ENCODE measurements around the gene POP5.
"Not testable (repeated sequence)": the region's sequence is repeated elsewhere in the genome, so short reads cannot be mapped to it uniquely, and the experiment has no call there.

Gene POP5, protein sequence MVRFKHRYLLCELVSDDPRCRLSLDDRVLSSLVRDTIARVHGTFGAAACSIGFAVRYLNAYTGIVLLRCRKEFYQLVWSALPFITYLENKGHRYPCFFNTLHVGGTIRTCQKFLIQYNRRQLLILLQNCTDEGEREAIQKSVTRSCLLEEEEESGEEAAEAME

GRCh38 chr12:120580787-120581723, at the start of gene POP5:
TSS of gene POP5 (minus strand) at chr12:120581402. CDS start at chr12:120581362, 40 bp downstream.
- H3K9me3 ChIP-seq (ENCODE audit: control insufficient read depth, insufficient read depth, low read depth, low read length), result no peaks in the 10 kb centered on the region
- H3K36me3 ChIP-seq (ENCODE audit: control insufficient read depth, insufficient read depth, low read length), result peaks cover 34% of the 10 kb centered on the region
- peak within 1 kb of the TSS; percentile 2; the same call in 1 of the 2 replicates for H3K27ac ChIP-seq (ENCODE audit: low read depth, low read length)
- peak within 1 kb of the TSS; percentile 96 for H3K4me3 ChIP-seq (ENCODE audit: low read depth, low read length)
- H3K27me3 ChIP-seq (ENCODE audit: control insufficient read depth, insufficient read depth, low read length), result peaks cover 12% of the 10 kb centered on the region; the same call in 1 of the 2 replicates
- H3K4me1 ChIP-seq (ENCODE audit: control insufficient read depth, insufficient read depth, low read length), result peaks cover 3% of the 10 kb centered on the region; the same call in 1 of the 2 replicates
- H3K9ac ChIP-seq (ENCODE audit: low read length), result peak within 1 kb of the TSS; percentile 91

DNA sequence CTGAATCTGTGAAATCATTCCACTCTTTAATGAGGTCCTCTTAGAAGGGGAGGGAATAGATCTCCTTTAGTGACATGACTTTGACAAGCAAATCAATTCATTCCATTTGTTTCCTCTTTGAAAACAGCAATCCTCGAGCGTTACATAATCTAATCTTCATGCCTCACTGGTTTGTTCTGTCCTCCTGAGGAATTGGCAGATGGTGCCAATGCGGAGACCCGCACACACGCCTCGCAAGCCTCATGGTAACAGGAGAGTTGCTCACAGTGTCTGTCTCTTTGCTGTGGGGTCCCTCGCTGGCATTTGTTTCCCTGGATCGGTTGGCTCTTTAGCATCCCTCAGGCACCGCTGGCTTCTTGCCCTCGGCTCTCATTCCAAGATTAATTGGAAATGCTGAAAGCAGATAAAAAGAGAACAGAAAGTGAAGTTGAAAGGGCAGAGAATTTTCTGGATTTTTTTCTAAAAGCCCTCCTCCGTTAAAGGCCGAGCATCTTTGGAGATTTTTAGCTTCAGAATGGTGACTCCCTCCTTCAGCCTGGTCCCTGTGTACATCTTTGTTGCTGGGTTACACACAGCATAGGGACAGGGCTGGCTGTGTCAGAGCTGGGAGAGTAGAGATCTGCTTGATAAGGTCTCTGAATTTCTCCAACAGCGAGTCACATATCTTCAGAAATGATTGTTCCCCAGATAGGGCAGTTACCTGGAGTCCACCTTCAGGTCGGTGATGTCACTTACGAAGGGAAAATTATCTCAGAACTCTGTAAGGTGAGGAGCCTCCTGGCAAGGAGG, 49.1 kb upstream of the POP5 start:
- H3K27me3 ChIP-seq (ENCODE audit: control insufficient read depth, insufficient read depth, low read length), result no peaks in the 10 kb centered on the region; the same call in 1 of the 2 replicates
- H3K9me3 ChIP-seq (ENCODE audit: control insufficient read depth, insufficient read depth, low read depth, low read length), result no peaks in the 10 kb centered on the region
- no peaks in the 10 kb centered on the region for H3K4me1 ChIP-seq (ENCODE audit: control insufficient read depth, insufficient read depth, low read length)
- no peak overlapping the region for H3K4me3 ChIP-seq (ENCODE audit: low read depth, low read length)
- H3K27ac ChIP-seq (ENCODE audit: low read depth, low read length), result no peak overlapping the region
- H3K36me3 ChIP-seq (ENCODE audit: control insufficient read depth, insufficient read depth, low read length), result no peaks in the 10 kb centered on the region
- H3K9ac ChIP-seq (ENCODE audit: low read length), result no peak overlapping the region

GRCh38 chr12:120628919-120629318, 47.7 kb upstream of the POP5 start:
- Histone ChIP-seq H3K27me3 (ENCODE audit: control insufficient read depth, insufficient read depth, low read length) (no peaks in the 10 kb centered on the region; the same call in 1 of the 2 replicates), H3K4me1 (ENCODE audit: control insufficient read depth, insufficient read depth, low read length) (no peaks in the 10 kb centered on the region), H3K4me3 (ENCODE audit: low read depth, low read length) (no peak overlapping the region), H3K36me3 (ENCODE audit: control insufficient read depth, insufficient read depth, low read length) (no peaks in the 10 kb centered on the region), H3K9ac (ENCODE audit: low read length) (no peak overlapping the region), H3K9me3 (ENCODE audit: control insufficient read depth, insufficient read depth, low read depth, low read length) (no peaks in the 10 kb centered on the region), H3K27ac (ENCODE audit: low read depth, low read length) (no peak overlapping the region)

DNA sequence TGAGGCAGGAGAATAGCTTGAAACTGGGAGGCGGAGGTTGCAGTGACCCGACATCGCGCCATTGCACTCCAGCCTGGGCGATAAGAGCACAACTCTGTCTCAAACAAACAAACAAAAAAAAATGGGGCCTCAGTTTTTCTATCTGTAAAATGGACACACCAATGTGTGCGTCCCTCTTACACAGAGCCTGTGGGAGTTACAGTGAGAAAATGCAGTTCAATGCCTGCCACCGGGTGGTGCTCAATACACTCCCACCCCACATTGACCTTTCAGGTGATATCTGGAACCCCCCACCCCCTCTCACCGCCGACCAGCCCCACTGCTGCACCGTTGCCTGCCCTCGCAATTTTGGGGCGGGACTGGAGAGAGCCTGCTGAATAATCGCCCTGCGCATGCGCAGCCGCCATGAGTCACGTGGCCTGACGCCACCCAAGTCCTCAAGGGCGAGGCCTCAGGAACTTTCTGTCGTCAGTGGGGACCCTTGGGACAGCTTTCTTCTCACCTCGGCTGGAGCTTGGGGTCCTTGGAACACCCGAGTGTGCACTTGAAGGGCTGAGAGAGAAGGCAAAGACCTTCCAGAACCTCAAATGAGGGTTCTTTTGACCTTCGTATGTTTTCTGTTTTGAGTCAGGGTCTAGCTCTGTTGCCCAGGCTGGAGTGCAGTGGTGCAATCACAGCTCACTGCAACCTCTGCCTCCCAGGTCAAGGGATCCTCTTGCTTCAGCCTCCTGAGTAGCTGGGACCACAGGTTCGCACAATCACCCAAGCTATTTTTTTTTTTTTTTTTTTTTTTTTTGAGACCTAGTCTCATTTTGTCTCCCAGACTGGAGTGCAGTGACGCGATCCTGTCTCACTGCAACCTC, 44.6 kb upstream of the POP5 start:
- Histone ChIP-seq H3K9me3 (ENCODE audit: control insufficient read depth, insufficient read depth, low read depth, low read length) (no peaks in the 10 kb centered on the region), H3K9ac (ENCODE audit: low read length) (no peak overlapping the region), H3K4me1 (ENCODE audit: control insufficient read depth, insufficient read depth, low read length) (no peaks in the 10 kb centered on the region), H3K27me3 (ENCODE audit: control insufficient read depth, insufficient read depth, low read length) (no peaks in the 10 kb centered on the region), H3K27ac (ENCODE audit: low read depth, low read length) (no peak overlapping the region), H3K4me3 (ENCODE audit: low read depth, low read length) (no peak overlapping the region), H3K36me3 (ENCODE audit: control insufficient read depth, insufficient read depth, low read length) (no peaks in the 10 kb centered on the region)

DNA sequence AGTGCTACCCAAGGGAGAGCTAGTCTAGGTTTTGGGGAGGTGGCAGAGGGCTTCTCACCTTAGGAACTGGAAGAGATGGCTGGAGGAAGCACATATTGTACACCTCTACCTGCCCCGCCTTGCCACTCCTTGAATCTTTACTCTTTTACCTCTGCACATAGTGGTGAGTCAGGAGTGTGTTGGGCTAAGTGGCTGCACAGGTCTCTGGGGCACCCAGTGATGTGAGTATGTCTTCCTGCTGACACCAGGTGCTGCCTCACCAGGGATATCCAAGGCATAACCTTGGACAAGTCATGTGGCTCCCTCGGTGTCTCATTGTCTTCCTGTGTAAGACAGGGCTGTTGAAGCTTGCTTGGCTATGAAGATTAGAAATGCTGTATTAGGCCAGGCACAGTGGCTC, 39.4 kb upstream of the POP5 start:
- H3K27ac ChIP-seq (ENCODE audit: low read depth, low read length), result no peak overlapping the region
- H3K9ac ChIP-seq (ENCODE audit: low read length), result no peak overlapping the region
- H3K4me1 ChIP-seq (ENCODE audit: control insufficient read depth, insufficient read depth, low read length), result 0 out of 2 replicates have a peak, but pooled peaks cover 4% of the 10 kb centered on the region
- no peaks in the 10 kb centered on the region for H3K36me3 ChIP-seq (ENCODE audit: control insufficient read depth, insufficient read depth, low read length)
- no peak overlapping the region for H3K4me3 ChIP-seq (ENCODE audit: low read depth, low read length)
- no peaks in the 10 kb centered on the region for H3K9me3 ChIP-seq (ENCODE audit: control insufficient read depth, insufficient read depth, low read depth, low read length)
- H3K27me3 ChIP-seq (ENCODE audit: control insufficient read depth, insufficient read depth, low read length), result no peaks in the 10 kb centered on the region

DNA sequence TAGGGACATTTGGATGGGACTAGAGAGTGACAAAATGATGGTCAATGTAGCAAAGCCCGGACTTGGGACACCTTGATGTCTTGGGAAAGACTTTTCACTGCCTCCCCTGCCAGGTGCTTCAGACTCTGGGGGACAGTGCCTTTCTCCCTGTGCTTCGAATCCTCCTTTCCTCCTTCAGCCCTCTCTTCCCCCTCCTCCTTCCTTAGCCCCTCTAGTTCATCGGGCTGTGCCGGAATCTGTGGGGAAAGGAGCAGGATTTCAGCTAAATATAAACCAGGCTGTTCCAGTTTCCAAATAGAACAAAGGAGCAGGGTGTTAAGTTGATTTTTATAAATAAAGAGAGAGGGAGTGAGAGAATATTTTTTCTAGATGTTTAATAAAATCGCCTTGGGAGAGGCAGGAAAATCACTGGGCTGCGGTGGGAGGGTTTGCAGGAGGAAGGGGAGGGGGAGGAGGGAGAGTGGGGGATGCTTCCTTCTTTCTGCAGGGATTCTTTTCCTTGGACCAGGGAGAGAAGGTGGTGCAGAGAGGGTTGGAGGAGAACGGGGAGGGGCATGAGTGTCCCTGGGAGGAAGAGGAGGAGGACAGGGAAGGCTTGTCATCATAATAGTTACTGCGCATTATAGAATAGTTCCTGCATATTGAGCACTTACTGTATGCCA, 37.9 kb upstream of the POP5 start:
- no peaks in the 10 kb centered on the region for H3K27me3 ChIP-seq (ENCODE audit: control insufficient read depth, insufficient read depth, low read length)
- H3K4me3 ChIP-seq (ENCODE audit: low read depth, low read length), result no peak overlapping the region; the same call in 1 of the 2 replicates
- 0 out of 2 replicates have a peak, but pooled peaks cover 4% of the 10 kb centered on the region for H3K4me1 ChIP-seq (ENCODE audit: control insufficient read depth, insufficient read depth, low read length)
- H3K9ac ChIP-seq (ENCODE audit: low read length), result no peak overlapping the region
- no peaks in the 10 kb centered on the region for H3K9me3 ChIP-seq (ENCODE audit: control insufficient read depth, insufficient read depth, low read depth, low read length)
- no peak overlapping the region for H3K27ac ChIP-seq (ENCODE audit: low read depth, low read length)
- no peaks in the 10 kb centered on the region for H3K36me3 ChIP-seq (ENCODE audit: control insufficient read depth, insufficient read depth, low read length)

GRCh38 chr12:120617767-120618166, 36.6 kb upstream of the POP5 start:
- not testable (repeated sequence) for H3K36me3 ChIP-seq (ENCODE audit: control insufficient read depth, insufficient read depth, low read length); H3K4me3 ChIP-seq (ENCODE audit: low read depth, low read length); H3K4me1 ChIP-seq (ENCODE audit: control insufficient read depth, insufficient read depth, low read length); H3K27me3 ChIP-seq (ENCODE audit: control insufficient read depth, insufficient read depth, low read length); H3K27ac ChIP-seq (ENCODE audit: low read depth, low read length); H3K9me3 ChIP-seq (ENCODE audit: control insufficient read depth, insufficient read depth, low read depth, low read length); H3K9ac ChIP-seq (ENCODE audit: low read length)

- not testable (repeated sequence) for H3K9me3 ChIP-seq (ENCODE audit: control insufficient read depth, insufficient read depth, low read depth, low read length); H3K9ac ChIP-seq (ENCODE audit: low read length); H3K27me3 ChIP-seq (ENCODE audit: control insufficient read depth, insufficient read depth, low read length); H3K4me3 ChIP-seq (ENCODE audit: low read depth, low read length); H3K4me1 ChIP-seq (ENCODE audit: control insufficient read depth, insufficient read depth, low read length); H3K36me3 ChIP-seq (ENCODE audit: control insufficient read depth, insufficient read depth, low read length); H3K27ac ChIP-seq (ENCODE audit: low read depth, low read length)
Observed at GRCh38 chr12:120617193-120617592, 36.0 kb upstream of the POP5 start.

DNA sequence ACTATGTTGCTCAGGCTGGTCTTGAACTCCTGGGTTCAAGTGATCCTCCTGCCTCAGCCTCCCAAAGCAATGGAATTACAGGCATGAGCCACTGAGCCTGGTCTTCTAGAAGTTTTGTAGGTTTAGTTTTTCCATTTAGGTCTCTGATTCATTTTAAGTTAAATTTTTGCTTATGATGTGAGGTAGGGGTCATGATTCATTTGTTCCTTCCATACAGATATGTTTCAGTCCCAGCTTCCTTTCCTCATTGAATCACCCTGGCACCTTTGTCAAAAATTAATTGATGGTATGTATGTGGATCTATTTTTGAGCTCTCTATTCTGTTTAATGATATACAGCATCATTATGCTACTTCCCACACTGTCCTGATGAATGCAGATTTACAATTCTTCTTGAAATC, 33.6 kb upstream of the POP5 start:
- H3K27ac ChIP-seq (ENCODE audit: low read depth, low read length), result no peak overlapping the region
- H3K4me3 ChIP-seq (ENCODE audit: low read depth, low read length), result no peak overlapping the region
- H3K9ac ChIP-seq (ENCODE audit: low read length), result no peak overlapping the region
- no peaks in the 10 kb centered on the region for H3K27me3 ChIP-seq (ENCODE audit: control insufficient read depth, insufficient read depth, low read length)
- no peaks in the 10 kb centered on the region for H3K9me3 ChIP-seq (ENCODE audit: control insufficient read depth, insufficient read depth, low read depth, low read length)
- 0 out of 2 replicates have a peak, but pooled peaks cover 4% of the 10 kb centered on the region for H3K4me1 ChIP-seq (ENCODE audit: control insufficient read depth, insufficient read depth, low read length)
- no peaks in the 10 kb centered on the region for H3K36me3 ChIP-seq (ENCODE audit: control insufficient read depth, insufficient read depth, low read length)

GRCh38 chr12:120611534-120611933, 30.3 kb upstream of the POP5 start:
- H3K36me3 ChIP-seq (ENCODE audit: control insufficient read depth, insufficient read depth, low read length); H3K4me1 ChIP-seq (ENCODE audit: control insufficient read depth, insufficient read depth, low read length); H3K9me3 ChIP-seq (ENCODE audit: control insufficient read depth, insufficient read depth, low read depth, low read length); H3K27me3 ChIP-seq (ENCODE audit: control insufficient read depth, insufficient read depth, low read length); H3K9ac ChIP-seq (ENCODE audit: low read length); H3K4me3 ChIP-seq (ENCODE audit: low read depth, low read length); H3K27ac ChIP-seq (ENCODE audit: low read depth, low read length): not testable (repeated sequence)

All from HUES6 (cell line).